RPMI8226 (cell line): ENCODE results near the gene MAP1A.
A peak's percentile ranks its signal among the peaks of the same experiment; 100 is the strongest.

Source experiments
- DNase-seq: peaks from one replicate; pipeline ENCODE4 v3.0.0-alpha.2; 2015

MAP1A gene

GRCh38 chr15:43511012-43511885 lies 6.2 kb upstream of the MAP1A start:
- DNase-seq, result peak; percentile 32

GRCh38 chr15:43513550-43513949 lies 3.9 kb upstream of the MAP1A start:
- DNase-seq, result no peak

- DNase-seq, result peak; percentile 26
Observed at GRCh38 chr15:43514241-43515057, 3.0 kb upstream of the MAP1A start.

- no peak for DNase-seq
Observed at GRCh38 chr15:43515741-43516140, 1.7 kb upstream of the MAP1A start.

- DNase-seq, result no peak
Observed at GRCh38 chr15:43516185-43516584, 1.2 kb upstream of the MAP1A start.

- no peak for DNase-seq
Observed at GRCh38 chr15:43516801-43517353, 531 bp upstream of the MAP1A start.

GRCh38 chr15:43518197-43518761 lies 871 bp downstream of the MAP1A start:
- no peak for DNase-seq

GRCh38 chr15:43519196-43519595 lies 1.8 kb downstream of the MAP1A start:
- no peak for DNase-seq

GRCh38 chr15:43520138-43520537 lies 2.7 kb downstream of the MAP1A start:
- no peak for DNase-seq

- no peak for DNase-seq
Observed at GRCh38 chr15:43521419-43521818, 4.0 kb downstream of the MAP1A start.

GRCh38 chr15:43522247-43522646 lies 4.8 kb downstream of the MAP1A start:
- no peak for DNase-seq

- DNase-seq, result no peak
Observed at GRCh38 chr15:43523646-43524045, 6.2 kb downstream of the MAP1A start.

- DNase-seq, result no peak
Observed at GRCh38 chr15:43524254-43524845, 6.9 kb downstream of the MAP1A start.

GRCh38 chr15:43525131-43525530 lies 7.7 kb downstream of the MAP1A start:
- DNase-seq, result peak; percentile 13

GRCh38 chr15:43526261-43526930 lies 9.0 kb downstream of the MAP1A start:
- no peak for DNase-seq

GRCh38 chr15:43527016-43527801 lies 9.8 kb downstream of the MAP1A start:
- DNase-seq, result no peak

- DNase-seq, result no peak
Observed at GRCh38 chr15:43527802-43528541, 10.6 kb downstream of the MAP1A start.

- no peak for DNase-seq
Observed at GRCh38 chr15:43528542-43529007, 11.2 kb downstream of the MAP1A start.

- no peak for DNase-seq
Observed at GRCh38 chr15:43529141-43529540, 11.7 kb downstream of the MAP1A start.

- no peak for DNase-seq
Observed at GRCh38 chr15:43529587-43530345, 12.4 kb downstream of the MAP1A start.
